ENCODE data around the gene UBALD1. TPM values are rescaled to one million over a fixed set of nuclear protein-coding genes. Genes with fewer than 3 reads are reported as not detected.

UBALD1 gene
- total RNA-seq, 1 experiment from 2014 or later, result 29.4 TPM

- H3K36me3 ChIP-seq, result peaks cover 32% of the 10 kb centered on the region
- no peaks in the 10 kb centered on the region for H3K9me3 ChIP-seq
- no peaks in the 10 kb centered on the region for H3K27me3 ChIP-seq
- peak overlapping the region; percentile 77 for H3K4me3 ChIP-seq
- no peak for DNase-seq
Observed at GRCh38 chr16:4625560-4626159, 11.0 kb upstream of the UBALD1 start.

GRCh38 chr16:4624827-4625559 lies 10.3 kb upstream of the UBALD1 start:
- Histone ChIP-seq H3K4me3 (peak overlapping the region; percentile 77), H3K9me3 (no peaks in the 10 kb centered on the region), H3K27me3 (no peaks in the 10 kb centered on the region), H3K36me3 (peaks cover 32% of the 10 kb centered on the region)
- peak; percentile 72 for DNase-seq

- DNase-seq, result peak; percentile 98
- H3K27me3 ChIP-seq, result no peaks in the 10 kb centered on the region
- H3K36me3 ChIP-seq, result peaks cover 26% of the 10 kb centered on the region
Observed at GRCh38 chr16:4624015-4624826, 9.5 kb upstream of the UBALD1 start, which contains the start of gene MGRN1. Gene MGRN1 (plus strand): TSS chr16:4624826. CDS start chr16:4624961, 135 bp downstream.

GRCh38 chr16:4623593-4623992 lies 8.9 kb upstream of the UBALD1 start:
- H3K36me3 ChIP-seq, result peaks cover 20% of the 10 kb centered on the region
- DNase-seq, result no peak
- H3K9me3 ChIP-seq, result no peaks in the 10 kb centered on the region

More at GRCh38 chr16:4624015-4624826, 9.5 kb upstream of the UBALD1 start, which contains the start of gene MGRN1:
- no peaks in the 10 kb centered on the region for H3K9me3 ChIP-seq
- H3K4me3 ChIP-seq, result peak within 1 kb of the TSS; percentile 77

GRCh38 chr16:4618645-4619418 lies 4.1 kb upstream of the UBALD1 start:
- H3K9me3 ChIP-seq, result no peaks in the 10 kb centered on the region
- no peak overlapping the region for H3K4me3 ChIP-seq
- DNase-seq, result no peak
- peaks cover 1% of the 10 kb centered on the region; the same call in 1 of the 2 replicates for H3K36me3 ChIP-seq
- no peaks in the 10 kb centered on the region for H3K27me3 ChIP-seq

More at GRCh38 chr16:4623593-4623992, 8.9 kb upstream of the UBALD1 start:
- Histone ChIP-seq H3K27me3 (no peaks in the 10 kb centered on the region), H3K4me3 (no peak overlapping the region; the same call in 1 of the 2 replicates)

GRCh38 chr16:4617880-4618279 lies 3.2 kb upstream of the UBALD1 start:
- no peaks in the 10 kb centered on the region for H3K9me3 ChIP-seq
- H3K36me3 ChIP-seq, result peaks cover 8% of the 10 kb centered on the region; the same call in 1 of the 2 replicates
- DNase-seq, result no peak
- H3K4me3 ChIP-seq, result no peak overlapping the region
- H3K27me3 ChIP-seq, result no peaks in the 10 kb centered on the region

- Histone ChIP-seq H3K9me3 (no peaks in the 10 kb centered on the region), H3K4me3 (peak overlapping the region; percentile 69), H3K27me3 (no peaks in the 10 kb centered on the region), H3K36me3 (peaks cover 16% of the 10 kb centered on the region)
- DNase-seq, result peak; percentile 100
Observed at GRCh38 chr16:4616047-4616811, 1.5 kb upstream of the UBALD1 start.

- H3K9me3 ChIP-seq, result no peaks in the 10 kb centered on the region
- H3K4me3 ChIP-seq, result peak overlapping the region; percentile 69
- H3K36me3 ChIP-seq, result peaks cover 17% of the 10 kb centered on the region
- H3K27me3 ChIP-seq, result no peaks in the 10 kb centered on the region
- no peak for DNase-seq
Observed at GRCh38 chr16:4615384-4616046, 827 bp upstream of the UBALD1 start.

- H3K4me3 ChIP-seq, result peak overlapping the region; percentile 69
- H3K36me3 ChIP-seq, result peaks cover 24% of the 10 kb centered on the region
- peak; percentile 62 for DNase-seq
- H3K27me3 ChIP-seq, result no peaks in the 10 kb centered on the region
- no peaks in the 10 kb centered on the region for H3K9me3 ChIP-seq
Observed at GRCh38 chr16:4613636-4614570, 785 bp downstream of the UBALD1 start.

- Histone ChIP-seq H3K36me3 (peaks cover 29% of the 10 kb centered on the region), H3K4me3 (peak overlapping the region; percentile 69), H3K9me3 (no peaks in the 10 kb centered on the region), H3K27me3 (no peaks in the 10 kb centered on the region)
- no peak for DNase-seq
Observed at GRCh38 chr16:4612977-4613635, 1.6 kb downstream of the UBALD1 start.

GRCh38 chr16:4612474-4612931 lies 2.2 kb downstream of the UBALD1 start:
- no peak for DNase-seq
- H3K36me3 ChIP-seq, result peaks cover 31% of the 10 kb centered on the region
- no peak overlapping the region for H3K4me3 ChIP-seq
- no peaks in the 10 kb centered on the region for H3K27me3 ChIP-seq
- H3K9me3 ChIP-seq, result no peaks in the 10 kb centered on the region

- Histone ChIP-seq H3K36me3 (peaks cover 33% of the 10 kb centered on the region), H3K9me3 (no peaks in the 10 kb centered on the region), H3K4me3 (no peak overlapping the region), H3K27me3 (no peaks in the 10 kb centered on the region)
- DNase-seq, result no peak
Observed at GRCh38 chr16:4611337-4612021, 3.2 kb downstream of the UBALD1 start.
